GM12892 (cell line): ENCODE results near the gene DHRSX.
A peak's percentile ranks its signal among the peaks of the same experiment; 100 is the strongest.

Source experiments
- DNase-seq: peaks from one replicate; pipeline ENCODE4 v3.0.0; 2011; ENCODE audit not compliant: insufficient read length
- FAIRE-seq: peaks from 2 replicates; lab custom pipeline; 2011; peaks lifted over from hg19 to GRCh38; lab: Jason Lieb, UNC
- POLR2A ChIP-seq: IDR thresholded peaks from 2 replicates; pipeline ENCODE4 v1.6.1; 2011; ENCODE audit warnings: low read depth, low read length, control low read depth
- POLR2AphosphoS5 ChIP-seq: IDR thresholded peaks from 2 replicates; pipeline ENCODE4 v1.6.1; 2011; ENCODE audit warnings: low read depth, low read length, control low read depth
- TAF1 ChIP-seq: IDR thresholded peaks from 2 replicates; pipeline ENCODE4 v1.6.1; 2011; ENCODE audit warnings: low read depth, mild to moderate bottlenecking, control low read depth, low read length, borderline replicate concordance

DHRSX gene

GRCh38 chrX:2501559-2502102 lies 855 bp upstream of the DHRSX start:
- TF ChIP-seq POLR2AphosphoS5 = no peak
- TF ChIP-seq TAF1 = no peak
- TF ChIP-seq POLR2A = no peak
- peak; percentile 40 for FAIRE-seq
- no peak for DNase-seq

GRCh38 chrX:2500091-2500802 lies 529 bp downstream of the DHRSX start:
- DNase-seq (peak; percentile 61), FAIRE-seq (no peak)
- no peak; the same call in 1 of the 2 replicates for TF ChIP-seq POLR2AphosphoS5
- no peak for TF ChIP-seq POLR2A
- TF ChIP-seq TAF1 = no peak

DNA sequence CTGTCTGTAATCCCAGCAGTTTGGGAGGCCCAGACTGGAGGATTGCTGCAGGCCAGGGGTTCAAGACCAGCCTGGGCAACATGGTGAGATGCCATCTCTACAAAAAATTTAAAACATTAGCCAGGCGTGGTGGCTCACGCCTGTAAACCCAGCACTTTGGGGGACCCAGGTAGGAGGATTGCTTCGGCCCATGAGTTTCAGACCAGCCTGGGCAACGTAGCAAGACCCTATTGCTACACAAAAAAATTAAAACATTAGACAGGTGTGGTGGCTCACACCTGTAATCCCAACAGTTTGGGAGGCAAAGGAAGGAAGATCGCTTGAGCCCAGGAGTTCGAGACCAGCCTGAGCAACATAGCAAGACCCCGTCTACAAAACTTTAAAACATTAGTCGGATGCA lies 1.3 kb downstream of the DHRSX start:
- peak; percentile 69 for FAIRE-seq
- TF ChIP-seq POLR2A = no peak
- no peak for TF ChIP-seq TAF1
- TF ChIP-seq POLR2AphosphoS5 = no peak
- DNase-seq = no peak

DNA sequence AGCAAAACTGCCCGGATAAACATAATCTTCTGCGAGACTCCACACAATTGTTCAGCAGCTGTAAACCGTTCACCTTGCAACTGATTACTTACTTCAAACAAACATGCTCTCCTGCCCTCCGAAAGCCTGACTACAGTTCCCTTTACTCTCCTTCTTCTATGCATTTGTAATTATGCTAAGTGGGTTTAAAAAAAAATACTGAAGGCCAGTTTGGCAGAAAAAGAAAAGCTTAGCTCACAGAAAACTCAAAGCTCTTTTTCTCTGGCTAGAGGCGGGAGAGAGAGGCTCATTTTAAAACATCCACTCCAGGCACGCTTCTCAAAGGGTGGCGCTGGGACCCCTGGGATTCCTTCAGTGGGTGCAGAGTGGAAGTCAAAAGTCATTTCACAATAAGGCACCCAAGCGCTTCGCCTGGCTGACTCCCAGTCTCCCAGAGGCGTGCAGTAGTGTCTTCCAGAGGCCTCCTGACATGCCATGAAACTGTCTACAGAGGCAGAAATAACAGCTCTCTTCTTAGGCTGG lies 1.9 kb downstream of the DHRSX start:
- no peak for DNase-seq
- TF ChIP-seq TAF1 (no peak), POLR2AphosphoS5 (no peak), POLR2A (no peak)
- peak; percentile 89 for FAIRE-seq

- TF ChIP-seq POLR2AphosphoS5 (no peak), POLR2A (no peak), TAF1 (no peak)
- no peak for DNase-seq
- FAIRE-seq = peak; percentile 67
Measured at GRCh38 chrX:2497961-2498780, 2.6 kb downstream of the DHRSX start.

DNA sequence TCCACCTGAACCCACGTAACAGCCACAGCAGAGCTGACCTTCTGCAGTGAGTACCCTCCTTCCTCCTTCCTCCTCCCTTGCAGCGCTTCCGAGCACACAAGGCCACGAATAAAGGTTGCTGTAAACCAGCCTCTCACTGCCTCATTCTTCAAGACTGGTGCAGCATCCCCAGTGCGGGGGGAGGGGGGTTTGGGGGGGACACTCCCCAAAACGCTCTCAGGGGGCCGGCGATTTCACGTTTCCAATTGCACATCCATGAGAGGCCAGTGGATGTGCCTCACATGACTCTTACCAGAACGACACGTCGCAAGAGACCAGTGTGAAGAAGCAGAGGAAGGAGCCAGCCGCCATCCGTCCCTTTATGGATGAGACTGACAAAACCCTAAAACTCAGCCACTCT lies 5.2 kb downstream of the DHRSX start:
- TF ChIP-seq POLR2AphosphoS5 (peak; percentile 49; the same call in 1 of the 2 replicates), POLR2A (no peak), TAF1 (no peak)
- DNase-seq = no peak
- no peak for FAIRE-seq

DNA sequence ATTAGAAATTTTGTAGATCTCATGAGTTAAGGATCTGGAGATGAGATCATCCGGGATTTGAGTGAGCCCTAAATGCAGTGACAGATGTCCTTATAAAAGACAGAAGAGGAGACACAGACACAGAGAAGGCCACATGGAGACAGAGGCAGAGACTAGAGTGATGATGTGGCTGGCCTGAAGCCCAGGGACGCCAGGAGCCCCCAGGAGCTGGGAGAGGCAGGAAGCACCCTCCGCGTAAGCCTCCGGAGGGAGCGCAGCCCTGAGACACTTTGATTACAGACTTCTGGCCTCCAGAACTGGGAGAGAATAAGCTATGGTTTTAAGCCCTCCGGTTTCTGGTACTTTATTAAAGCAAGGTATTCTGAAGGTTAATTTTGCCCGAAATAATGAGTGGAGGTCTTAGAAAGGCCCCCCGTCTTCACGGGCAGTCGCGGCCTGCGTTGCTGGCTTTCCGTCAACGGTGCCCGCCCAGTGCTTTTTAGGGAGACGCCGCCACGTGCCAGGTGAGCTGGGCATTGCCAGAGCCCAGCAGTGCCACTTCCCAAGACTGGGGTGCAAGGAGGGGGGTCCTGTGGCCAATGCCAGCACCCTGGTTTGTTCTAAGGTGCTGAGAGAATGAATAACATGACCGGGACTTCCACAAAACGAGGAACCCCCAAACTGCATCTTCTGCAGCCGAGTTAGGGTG lies 8.1 kb downstream of the DHRSX start:
- DNase-seq = no peak
- FAIRE-seq = no peak
- no peak for TF ChIP-seq POLR2A

GRCh38 chrX:2490634-2491033 lies 10.1 kb downstream of the DHRSX start:
- TF ChIP-seq TAF1 (no peak), POLR2A (no peak), POLR2AphosphoS5 (no peak)
- DNase-seq (no peak), FAIRE-seq (no peak)

- DNase-seq (no peak), FAIRE-seq (no peak)
- TF ChIP-seq POLR2A (peak; percentile 16; the same call in 1 of the 2 replicates), POLR2AphosphoS5 (0 out of 2 replicates have a peak, but pooled peaks have one; percentile 15), TAF1 (no peak)
Measured at GRCh38 chrX:2489446-2490445, 11.0 kb downstream of the DHRSX start.

DNA sequence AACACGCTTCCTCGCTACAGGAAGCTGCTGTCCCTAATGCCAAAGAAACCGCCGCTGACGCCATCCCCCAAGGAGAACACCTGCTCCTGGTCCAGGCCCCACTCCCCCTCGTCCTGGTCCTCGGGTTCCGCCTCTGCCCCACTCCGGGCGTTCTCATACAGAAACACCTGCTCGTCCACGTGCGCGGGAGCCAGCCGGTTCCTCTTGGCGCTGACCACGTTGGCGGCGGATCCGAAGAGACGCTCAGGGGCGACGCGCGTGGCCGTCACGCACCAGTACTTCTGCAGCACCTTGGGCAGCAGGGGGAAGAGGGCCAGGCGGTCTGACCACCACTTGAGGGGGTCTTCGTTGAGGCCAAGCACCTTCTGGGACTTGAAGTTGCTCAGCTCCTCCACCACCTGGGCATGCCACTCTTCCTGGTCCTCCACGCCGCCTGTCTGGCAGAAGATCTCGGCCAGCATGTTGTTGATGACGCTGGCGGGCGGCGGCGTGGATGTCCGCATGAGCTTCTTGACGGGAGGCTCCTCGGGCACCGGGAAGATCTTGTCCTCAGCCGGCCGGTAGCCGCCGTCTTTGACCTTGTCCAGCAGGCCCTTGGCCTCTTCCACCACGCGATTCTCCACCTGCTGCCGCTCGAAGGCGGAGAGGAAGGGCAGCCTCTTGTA lies 12.0 kb downstream of the DHRSX start:
- FAIRE-seq (no peak), DNase-seq (no peak)
- no peak for TF ChIP-seq POLR2A
- TF ChIP-seq POLR2AphosphoS5 = no peak
- TF ChIP-seq TAF1 = no peak

DNA sequence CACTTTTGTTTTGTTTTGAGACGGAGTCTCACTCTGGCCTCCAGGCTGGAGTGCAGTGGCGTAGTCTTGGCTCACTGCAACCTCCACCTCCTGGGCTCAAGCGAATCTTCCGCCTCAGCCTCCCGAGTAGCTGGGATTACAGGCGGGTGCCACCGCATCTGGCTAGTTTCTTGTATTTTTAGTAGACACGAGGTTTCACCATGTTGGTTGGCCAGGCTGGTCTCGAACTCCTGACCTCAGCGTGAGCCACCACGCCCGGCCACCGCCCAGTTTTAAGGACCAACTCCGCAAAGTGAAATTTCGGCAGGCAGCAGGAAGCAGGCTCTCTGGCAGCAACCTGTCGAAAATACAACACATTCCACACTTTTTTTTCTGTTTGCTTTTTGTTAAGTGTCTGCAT lies 13.4 kb downstream of the DHRSX start:
- FAIRE-seq (no peak), DNase-seq (no peak)
- TF ChIP-seq TAF1 (no peak), POLR2AphosphoS5 (no peak), POLR2A (no peak)
